Thymus (tissue), 11 donors: ENCODE measurements around the gene ZNF473. TPM values are rescaled to one million over a fixed set of nuclear protein-coding genes. Genes with fewer than 3 reads are reported as not detected.
"Not testable (repeated sequence)": the region's sequence is repeated elsewhere in the genome, so short reads cannot be mapped to it uniquely, and the experiment has no call there.

ENCODE experiments used
- DNase-seq, 9 donors: peaks; one replicate each; pipeline ENCODE4 v3.0.0-alpha.2; 2013; ENCODE audit warnings: low spot score in 9 of 9, low read depth in 6 of 9, missing footprints in 1 of 9
- H3K27ac ChIP-seq, 2 donors: one replicate each; pipeline ENCODE4 v1.5.1; 2013; ENCODE audit warnings: control low read depth in 1 of 2, low read depth in 1 of 2, low read length in 1 of 2, mild to moderate bottlenecking in 1 of 2, moderate library complexity in 1 of 2
- H3K27me3 ChIP-seq, 2 donors: one replicate each; pipeline ENCODE4 v1.5.1; 2013; ENCODE audit warnings: low read length in 1 of 2; ENCODE audit not compliant: control insufficient read depth in 2 of 2, insufficient read depth in 1 of 2
- H3K36me3 ChIP-seq, 2 donors: one replicate each; pipeline ENCODE4 v1.5.1; 2013; ENCODE audit warnings: low read length in 1 of 2, mild to moderate bottlenecking in 1 of 2, moderate library complexity in 1 of 2; ENCODE audit not compliant: control insufficient read depth in 2 of 2, insufficient read depth in 2 of 2
- H3K4me1 ChIP-seq, 2 donors: one replicate each; pipeline ENCODE4 v1.5.1; 2013; ENCODE audit warnings: low read length in 2 of 2; ENCODE audit not compliant: control insufficient read depth in 2 of 2, insufficient read depth in 2 of 2
- H3K4me3 ChIP-seq, 2 donors: one replicate each; pipeline ENCODE4 v1.5.1; 2013; ENCODE audit warnings: low read length in 2 of 2, control low read depth in 1 of 2, mild to moderate bottlenecking in 1 of 2
- H3K9me3 ChIP-seq, 2 donors: one replicate each; pipeline ENCODE4 v1.5.1; 2013; ENCODE audit warnings: low read length in 1 of 2, mild to moderate bottlenecking in 1 of 2; ENCODE audit not compliant: control insufficient read depth in 2 of 2, insufficient read depth in 1 of 2
- WGBS: extraction: QIAGEN DNeasy Blood & Tissue Kit; methylation state at CpG from one replicate; pipeline ENCODE4 v1.1.7; 2013; 5-methylcytosine and 5-hydroxymethylcytosine counted together
- polyA plus RNA-seq: library from polyadenylated mRNA; stranded (reverse); fragments of 200-250 nt; gene quantifications from one replicate; pipeline ENCODE4 v1.2.3, GENCODE V29; 2013
- total RNA-seq: library from RNA; stranded (reverse); fragments of 120-200 nt; gene quantifications from one replicate; pipeline ENCODE4 v1.2.4, GENCODE V29; 2013
- donor health status: healthy.

The ZNF473 gene
- total and polyA plus RNA-seq, 2 donors: 2.5 to 5.7 TPM

DNA sequence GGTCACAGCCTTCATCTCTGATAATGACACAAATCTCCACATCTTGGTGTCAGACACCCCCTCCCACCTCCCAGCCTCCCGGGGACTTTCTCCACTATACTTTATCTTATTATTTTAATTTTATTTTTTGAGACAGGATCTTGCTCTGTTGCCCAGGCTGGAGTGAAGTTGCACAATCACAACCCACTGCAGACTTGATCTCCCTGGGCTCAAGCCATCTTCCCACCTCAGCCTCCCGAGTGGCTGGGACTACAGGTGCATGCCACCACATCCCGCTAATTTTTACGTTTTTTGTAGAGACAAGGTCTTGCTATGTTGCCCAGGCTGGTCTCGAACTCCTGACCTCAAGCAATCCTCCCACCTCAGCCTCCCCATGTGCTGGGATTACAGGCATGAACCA, 42.6 kb downstream of the ZNF473 start:
- not testable (repeated sequence) for H3K27ac ChIP-seq, H3K36me3 ChIP-seq, H3K9me3 ChIP-seq, H3K27me3 ChIP-seq, H3K4me3 ChIP-seq, H3K4me1 ChIP-seq, DNase-seq
- 94% methylated on average over 5 of the region's 5 CpGs for WGBS

DNA sequence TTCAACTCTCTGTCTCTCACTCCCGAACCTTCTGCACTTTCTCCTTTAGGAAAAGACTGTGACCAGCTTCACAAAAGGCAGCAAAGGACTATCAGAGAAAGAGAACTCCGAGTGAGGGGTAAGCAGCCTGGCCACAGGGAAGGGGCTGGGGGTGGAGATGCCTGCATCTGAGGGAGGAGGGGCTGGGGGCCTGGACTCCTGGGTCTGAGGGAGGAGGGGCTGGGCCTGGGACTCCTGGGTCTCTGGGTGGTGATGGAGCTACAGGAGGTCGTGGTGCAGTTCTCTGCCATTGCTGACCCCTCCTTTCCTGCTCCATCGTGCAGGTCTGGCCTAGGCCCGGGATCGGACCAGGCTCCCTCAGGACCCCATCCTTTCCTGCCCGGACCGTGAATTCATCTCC, 49.3 kb downstream of the ZNF473 start:
- not testable (repeated sequence) for H3K9me3 ChIP-seq, DNase-seq, H3K36me3 ChIP-seq, H3K4me3 ChIP-seq, H3K27me3 ChIP-seq, H3K27ac ChIP-seq, H3K4me1 ChIP-seq
- WGBS: 83% methylated on average over 4 of the region's 8 CpGs

DNA sequence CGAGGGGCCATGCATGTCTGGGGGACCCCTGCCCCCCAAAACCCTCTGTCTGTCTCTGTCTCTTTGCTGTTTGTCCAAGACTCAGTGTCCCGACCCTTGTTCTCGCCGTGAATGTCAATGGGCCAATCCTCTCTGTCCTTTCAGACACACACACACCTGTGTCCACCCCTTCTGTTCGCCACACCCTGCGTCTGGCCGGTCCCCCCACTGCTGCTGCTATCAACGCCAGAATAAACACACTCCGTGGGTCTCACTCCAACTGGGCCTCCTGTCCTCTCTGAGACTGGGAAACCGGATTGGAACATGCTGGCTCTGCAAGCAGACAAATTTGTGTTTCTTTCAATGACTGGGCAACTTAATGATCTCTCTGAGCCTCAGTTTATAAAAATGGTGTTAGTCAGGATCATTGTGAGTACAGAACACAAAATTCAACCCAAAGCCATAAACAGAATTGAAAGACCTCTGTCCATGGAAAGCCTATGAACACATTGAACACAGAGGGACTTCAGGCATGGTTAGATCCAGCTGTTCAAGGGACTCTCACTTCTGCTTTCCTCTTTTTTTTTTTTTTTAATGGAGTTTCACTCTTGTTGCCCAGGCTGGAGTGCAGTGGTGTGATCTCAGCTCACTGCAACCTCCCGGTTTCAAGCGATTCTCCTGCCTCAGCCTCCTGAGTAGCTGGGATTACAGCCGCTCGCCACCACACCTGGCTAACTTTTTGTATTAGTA, 50.0 kb downstream of the ZNF473 start:
- not testable (repeated sequence) for H3K27me3 ChIP-seq, H3K4me3 ChIP-seq, H3K27ac ChIP-seq, H3K4me1 ChIP-seq, H3K9me3 ChIP-seq, DNase-seq, H3K36me3 ChIP-seq
- WGBS: 92% methylated on average over 13 of the region's 14 CpGs

DNA sequence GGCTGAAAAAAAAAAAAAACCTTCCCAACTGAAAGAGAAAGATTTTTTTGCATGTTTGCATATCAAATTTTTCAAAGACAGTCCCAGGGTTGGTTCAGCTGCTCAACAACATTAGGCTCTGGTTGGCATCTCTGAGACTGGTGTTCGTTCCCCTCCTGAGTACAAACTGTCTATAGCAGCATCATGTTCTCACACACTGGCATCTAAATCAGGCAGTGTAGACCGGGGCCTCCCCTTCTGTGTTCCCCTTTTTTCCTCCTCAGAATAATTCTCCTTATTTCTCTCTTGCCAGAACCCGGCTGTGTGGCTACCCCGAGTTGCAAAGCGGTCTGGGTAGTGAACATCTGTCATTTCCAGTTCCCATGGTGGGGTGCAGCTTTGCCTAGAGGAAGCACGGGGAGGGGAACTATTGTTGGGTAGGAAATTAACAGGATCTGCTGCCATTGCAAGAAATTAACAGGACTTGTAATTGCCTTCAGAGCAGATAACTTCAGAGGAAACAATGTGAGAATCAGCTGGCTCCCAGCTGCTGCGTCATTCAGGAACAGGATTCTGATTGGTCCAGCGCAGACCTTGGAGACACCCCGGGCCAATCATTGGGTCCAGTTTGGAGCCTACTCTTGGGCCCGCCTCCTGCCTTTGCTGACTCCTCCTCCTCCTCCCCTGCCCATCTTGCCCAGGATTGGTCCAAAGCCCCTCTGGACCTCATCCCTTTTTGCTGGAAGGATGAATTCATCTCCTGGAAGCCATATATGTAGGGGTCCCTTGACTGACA, 51.0 kb downstream of the ZNF473 start:
- DNase-seq, H3K9me3 ChIP-seq, H3K27ac ChIP-seq, H3K36me3 ChIP-seq, H3K4me3 ChIP-seq, H3K27me3 ChIP-seq, H3K4me1 ChIP-seq: not testable (repeated sequence)
- WGBS: 68% methylated on average over 10 of the region's 10 CpGs

DNA sequence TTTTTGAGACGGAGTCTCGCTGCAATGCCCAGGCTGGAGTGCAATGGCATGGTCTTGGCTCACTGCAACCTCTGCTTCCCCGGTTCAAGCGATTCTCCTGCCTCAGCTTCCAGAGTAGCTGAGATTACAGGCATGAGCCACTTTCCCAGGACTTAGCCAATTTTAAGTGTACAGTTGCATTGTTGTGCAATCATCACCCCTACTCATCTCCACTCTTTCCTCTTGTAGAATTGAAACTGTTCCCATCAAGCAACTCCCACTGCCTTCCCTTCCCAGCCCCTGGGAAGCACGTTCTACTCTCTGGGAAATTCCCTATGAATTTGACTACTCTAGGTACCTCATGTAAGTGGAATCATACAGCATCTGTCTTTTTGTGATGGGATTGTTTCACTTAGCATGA, 53.2 kb downstream of the ZNF473 start:
- H3K36me3 ChIP-seq, H3K4me1 ChIP-seq, H3K27me3 ChIP-seq, H3K4me3 ChIP-seq, H3K9me3 ChIP-seq, DNase-seq, H3K27ac ChIP-seq: not testable (repeated sequence)
- 97% methylated on average over 4 of the region's 5 CpGs for WGBS

DNA sequence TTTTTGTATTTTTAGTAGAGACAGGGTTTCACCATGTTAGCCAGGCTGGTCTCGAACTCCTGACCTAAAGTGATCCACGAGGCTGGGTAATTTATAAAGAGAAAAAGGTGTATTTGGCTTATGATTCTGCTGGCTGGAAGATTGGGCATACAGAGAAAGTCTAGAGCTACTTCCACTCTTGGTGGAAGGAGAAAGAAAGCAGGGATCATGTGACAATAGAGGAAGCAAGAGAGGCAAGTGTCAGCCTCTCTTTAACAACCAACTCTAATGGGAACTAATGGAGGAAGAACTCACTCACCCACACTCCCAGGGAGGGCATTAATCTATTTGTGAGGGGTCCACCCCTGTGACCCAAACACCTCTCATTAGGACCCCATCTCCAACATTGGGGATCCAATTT, 58.6 kb downstream of the ZNF473 start:
- H3K36me3 ChIP-seq, H3K4me3 ChIP-seq, H3K9me3 ChIP-seq, H3K4me1 ChIP-seq, H3K27ac ChIP-seq, H3K27me3 ChIP-seq, DNase-seq: not testable (repeated sequence)
- 87% methylated on average over 2 of the region's 2 CpGs for WGBS

DNA sequence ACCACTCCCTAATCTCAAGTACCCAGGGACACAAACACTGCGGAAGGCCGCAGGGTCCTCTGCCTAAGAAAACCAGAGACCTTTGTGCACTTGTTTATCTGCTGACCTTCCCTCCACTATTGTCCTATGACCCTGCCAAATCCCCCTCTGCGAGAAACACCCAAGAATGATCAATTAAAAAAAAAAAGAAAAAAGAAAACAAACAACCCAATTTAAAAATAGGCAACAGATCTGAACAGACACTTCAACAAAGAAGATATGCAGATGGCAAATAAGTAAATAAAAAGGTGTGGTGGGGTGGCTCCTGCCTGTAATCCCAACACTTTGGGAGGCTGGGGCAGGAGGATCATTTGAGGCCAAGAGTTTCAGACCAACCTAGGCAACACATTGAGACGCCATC, 61.3 kb downstream of the ZNF473 start:
- H3K27ac ChIP-seq, H3K27me3 ChIP-seq, H3K9me3 ChIP-seq, H3K4me3 ChIP-seq, H3K36me3 ChIP-seq, H3K4me1 ChIP-seq, DNase-seq: not testable (repeated sequence)
- 97% methylated on average over 4 of the region's 4 CpGs for WGBS

DNA sequence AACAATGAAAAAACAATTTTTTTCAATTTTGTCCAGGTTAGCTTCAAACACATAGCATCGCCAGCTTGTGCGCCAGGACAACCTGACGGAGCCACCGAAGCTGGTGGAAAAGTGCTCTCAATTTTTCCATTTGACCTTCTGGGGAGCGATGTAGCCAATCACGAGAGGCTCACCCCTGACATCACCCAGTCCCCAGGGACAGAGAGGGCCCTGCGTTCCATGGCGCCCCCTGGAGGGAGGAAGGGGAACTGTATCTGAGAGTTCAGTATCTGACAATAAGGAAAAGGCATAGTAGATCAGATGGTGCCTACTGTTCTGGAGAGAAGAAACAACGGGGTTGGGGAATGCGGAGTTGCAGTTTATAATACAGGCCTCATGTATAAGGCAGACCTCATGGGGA, 64.9 kb downstream of the ZNF473 start:
- not testable (repeated sequence) for H3K27me3 ChIP-seq, H3K4me3 ChIP-seq, H3K4me1 ChIP-seq, H3K9me3 ChIP-seq, H3K36me3 ChIP-seq, DNase-seq, H3K27ac ChIP-seq
- WGBS: 59% methylated on average over 10 of the region's 10 CpGs

DNA sequence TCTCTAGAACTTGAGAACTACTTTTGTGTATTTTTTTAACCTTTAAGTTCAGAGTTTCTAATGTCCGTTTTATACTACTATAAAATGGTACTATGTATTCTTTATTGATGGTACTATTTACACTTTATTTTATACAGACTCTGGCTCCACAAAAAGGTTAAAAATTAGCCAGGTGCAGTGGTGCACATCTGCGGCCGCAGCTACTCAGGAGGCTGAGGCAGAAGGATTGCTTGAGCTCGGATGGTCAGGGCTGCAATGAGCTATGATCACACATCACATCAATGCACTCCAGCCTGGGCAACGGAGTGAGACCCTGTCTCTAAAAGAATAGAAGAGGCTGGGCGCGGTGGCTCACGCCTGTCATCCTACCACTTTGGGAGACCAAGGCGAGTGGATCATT, 66.0 kb downstream of the ZNF473 start:
- DNase-seq, H3K4me3 ChIP-seq, H3K36me3 ChIP-seq, H3K27ac ChIP-seq, H3K4me1 ChIP-seq, H3K27me3 ChIP-seq, H3K9me3 ChIP-seq: not testable (repeated sequence)
- 96% methylated on average over 3 of the region's 9 CpGs for WGBS
